Neural cell (in vitro differentiated cells): Measurements from ENCODE around the gene MTMR8. TPM values are rescaled to one million over a fixed set of nuclear protein-coding genes. Genes with fewer than 3 reads are reported as not detected.
"Not testable (repeated sequence)": the region's sequence is repeated elsewhere in the genome, so short reads cannot be mapped to it uniquely, and the experiment has no call there.

Experiments used
- H2AFZ ChIP-seq: fragments of 200-600, 300-800 bp; sonication (generic), shearing (Covaris generic); 2 replicates; pipeline ENCODE4 v1.6.0; 2014; ENCODE audit warnings: low read depth, mild to moderate bottlenecking, antibody characterized with exemption, low read length, moderate library complexity
- H3F3A ChIP-seq: fragments of 200-600 bp; shearing (Covaris generic); 2 replicates; pipeline ENCODE4 v1.6.1; 2016; ENCODE audit warnings: mild to moderate bottlenecking, moderate library complexity, mixed read lengths, antibody characterized with exemption, low read length; ENCODE audit not compliant: insufficient read depth, poor library complexity, severe bottlenecking
- H3K27ac ChIP-seq: fragments of 200-600, 300-800 bp; sonication (generic), shearing (Covaris generic); 2 replicates; pipeline ENCODE4 v1.5.1; 2014; ENCODE audit warnings: mild to moderate bottlenecking, low read length, moderate library complexity
- H3K27me3 ChIP-seq: fragments of 300-800, 200-600 bp; sonication (generic), shearing (Covaris generic); 2 replicates; pipeline ENCODE4 v1.6.0; 2014; ENCODE audit warnings: mild to moderate bottlenecking, low read depth, low read length, moderate library complexity; ENCODE audit not compliant: insufficient read depth
- H3K36me3 ChIP-seq: fragments of 300-800, 200-600 bp; sonication (generic), shearing (Covaris generic); 2 replicates; pipeline ENCODE4 v1.5.1; 2014; ENCODE audit warnings: mild to moderate bottlenecking, antibody characterized with exemption, low read length, moderate library complexity; ENCODE audit not compliant: insufficient read depth
- H3K4me2 ChIP-seq: fragments of 300-800, 200-600 bp; sonication (generic), shearing (Covaris generic); 2 replicates; pipeline ENCODE4 v1.6.0; 2014; ENCODE audit warnings: mild to moderate bottlenecking, low read length
- H3K4me3 ChIP-seq: fragments of 300-800, 200-600 bp; sonication (generic), shearing (Covaris generic); 2 replicates; pipeline ENCODE4 v1.5.1; 2014; ENCODE audit warnings: mild to moderate bottlenecking, low read length, moderate library complexity
- H3K79me2 ChIP-seq: fragments of 200-600 bp; shearing (Covaris generic); replicated peaks from 2 replicates; pipeline ENCODE4 v1.6.0; 2014; ENCODE audit warnings: mild to moderate bottlenecking, low read length, moderate library complexity; ENCODE audit not compliant: insufficient read depth
- H3K9ac ChIP-seq: fragments of 300-800, 200-600 bp; sonication (generic), shearing (Covaris generic); 2 replicates; pipeline ENCODE4 v1.6.1; 2016; ENCODE audit warnings: mild to moderate bottlenecking, low read length, mixed read lengths
- H3K9me2 ChIP-seq: fragments of 200-600 bp; shearing (Covaris generic); 2 replicates; pipeline ENCODE4 v1.6.1; 2016; ENCODE audit warnings: mild to moderate bottlenecking, low read length, mixed read lengths; ENCODE audit not compliant: insufficient read depth
- H3K9me3 ChIP-seq: fragments of 200-600, 300-800 bp; sonication (generic), shearing (Covaris generic); 2 replicates; pipeline ENCODE4 v1.6.1; 2016; ENCODE audit warnings: mild to moderate bottlenecking, mixed run types, low read length, moderate library complexity, mixed read lengths
- H4K20me1 ChIP-seq: fragments of 200-600 bp; shearing (Covaris generic); 2 replicates; pipeline ENCODE4 v1.6.1; 2016; ENCODE audit warnings: mild to moderate bottlenecking, mixed run types; ENCODE audit not compliant: insufficient read depth
- EP300 ChIP-seq: fragments of 450-650 bp; conservative IDR thresholded peaks from 2 replicates; pipeline ENCODE4 v1.6.1; 2014; ENCODE audit warnings: antibody characterized with exemption, mild to moderate bottlenecking, moderate library complexity; ENCODE audit not compliant: poor library complexity, severe bottlenecking
- EZH2 ChIP-seq: fragments of 200-600, 300-800 bp; shearing (Covaris generic), sonication (generic); IDR thresholded peaks from 2 replicates; pipeline ENCODE4 v1.6.1; 2014; ENCODE audit warnings: antibody characterized with exemption, low read length, borderline replicate concordance, mild to moderate bottlenecking; ENCODE audit not compliant: insufficient read depth, poor library complexity, severe bottlenecking
- MXI1 ChIP-seq: fragments of 450-650 bp; conservative IDR thresholded peaks from 2 replicates; pipeline ENCODE4 v1.6.1; 2014; ENCODE audit warnings: antibody characterized with exemption, mild to moderate bottlenecking; ENCODE audit not compliant: poor library complexity, severe bottlenecking
- POLR2AphosphoS5 ChIP-seq: IDR thresholded peaks from 2 replicates; pipeline ENCODE4 v1.6.1; 2012
- RAD21 ChIP-seq: fragments of 450-650 bp; conservative IDR thresholded peaks from 2 replicates; pipeline ENCODE4 v1.6.1; 2014; ENCODE audit warnings: antibody characterized with exemption, mild to moderate bottlenecking, moderate library complexity
- SMC3 ChIP-seq: fragments of 450-650 bp; conservative IDR thresholded peaks from 2 replicates; pipeline ENCODE4 v1.6.1; 2014; ENCODE audit warnings: antibody characterized with exemption, mild to moderate bottlenecking, moderate library complexity; ENCODE audit not compliant: poor library complexity
- TAF1 ChIP-seq: IDR thresholded peaks from 2 replicates; pipeline ENCODE4 v1.6.1; 2012; ENCODE audit warnings: low read depth
- polyA plus RNA-seq: library from polyadenylated mRNA; depleted of rRNA; stranded (reverse); fragments of >200 nt; gene quantifications from 2 replicates; pipeline ENCODE4 v1.2.3, GENCODE V29; 2014
- TF ChIP-seq, protein P1 (sequence below): IDR thresholded peaks from 2 replicates; pipeline ENCODE4 v1.6.1; 2012; ENCODE audit warnings: borderline replicate concordance
- TF ChIP-seq, protein P2 (sequence below): fragments of 450-650 bp; IDR thresholded peaks from 2 replicates; pipeline ENCODE4 v1.5.1; 2014; ENCODE audit warnings: antibody characterized with exemption, mild to moderate bottlenecking, moderate library complexity; ENCODE audit not compliant: poor library complexity, severe bottlenecking

Gene MTMR8
- polyA plus RNA-seq, 1 donor from 2014 or later: 1.8 TPM

DNA sequence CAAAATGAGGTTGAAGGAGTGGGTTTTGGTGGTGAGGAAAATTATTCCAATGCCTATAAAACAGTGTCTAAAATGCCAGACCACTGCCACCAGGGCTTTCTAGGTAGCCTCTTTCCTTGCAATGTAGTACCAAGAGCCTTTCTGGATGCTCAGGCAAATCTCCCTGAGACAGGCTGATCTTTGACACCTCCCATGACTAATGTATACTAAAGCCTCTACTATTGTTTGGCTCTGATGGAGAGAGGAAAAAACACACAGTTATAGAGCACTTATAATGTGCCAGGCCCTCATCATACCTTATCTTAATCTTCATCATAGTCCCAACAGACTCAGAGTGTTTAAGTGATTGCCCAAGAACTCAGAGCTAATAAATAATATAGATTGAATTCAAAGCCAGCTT is 5.8 kb downstream of the MTMR8 start:
- H3K27me3 ChIP-seq: no peaks in the 10 kb centered on the region
- H3K27ac ChIP-seq: no peak overlapping the region
- TF ChIP-seq, protein P1, sequence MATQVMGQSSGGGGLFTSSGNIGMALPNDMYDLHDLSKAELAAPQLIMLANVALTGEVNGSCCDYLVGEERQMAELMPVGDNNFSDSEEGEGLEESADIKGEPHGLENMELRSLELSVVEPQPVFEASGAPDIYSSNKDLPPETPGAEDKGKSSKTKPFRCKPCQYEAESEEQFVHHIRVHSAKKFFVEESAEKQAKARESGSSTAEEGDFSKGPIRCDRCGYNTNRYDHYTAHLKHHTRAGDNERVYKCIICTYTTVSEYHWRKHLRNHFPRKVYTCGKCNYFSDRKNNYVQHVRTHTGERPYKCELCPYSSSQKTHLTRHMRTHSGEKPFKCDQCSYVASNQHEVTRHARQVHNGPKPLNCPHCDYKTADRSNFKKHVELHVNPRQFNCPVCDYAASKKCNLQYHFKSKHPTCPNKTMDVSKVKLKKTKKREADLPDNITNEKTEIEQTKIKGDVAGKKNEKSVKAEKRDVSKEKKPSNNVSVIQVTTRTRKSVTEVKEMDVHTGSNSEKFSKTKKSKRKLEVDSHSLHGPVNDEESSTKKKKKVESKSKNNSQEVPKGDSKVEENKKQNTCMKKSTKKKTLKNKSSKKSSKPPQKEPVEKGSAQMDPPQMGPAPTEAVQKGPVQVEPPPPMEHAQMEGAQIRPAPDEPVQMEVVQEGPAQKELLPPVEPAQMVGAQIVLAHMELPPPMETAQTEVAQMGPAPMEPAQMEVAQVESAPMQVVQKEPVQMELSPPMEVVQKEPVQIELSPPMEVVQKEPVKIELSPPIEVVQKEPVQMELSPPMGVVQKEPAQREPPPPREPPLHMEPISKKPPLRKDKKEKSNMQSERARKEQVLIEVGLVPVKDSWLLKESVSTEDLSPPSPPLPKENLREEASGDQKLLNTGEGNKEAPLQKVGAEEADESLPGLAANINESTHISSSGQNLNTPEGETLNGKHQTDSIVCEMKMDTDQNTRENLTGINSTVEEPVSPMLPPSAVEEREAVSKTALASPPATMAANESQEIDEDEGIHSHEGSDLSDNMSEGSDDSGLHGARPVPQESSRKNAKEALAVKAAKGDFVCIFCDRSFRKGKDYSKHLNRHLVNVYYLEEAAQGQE: no peak
- TF ChIP-seq, protein P2, sequence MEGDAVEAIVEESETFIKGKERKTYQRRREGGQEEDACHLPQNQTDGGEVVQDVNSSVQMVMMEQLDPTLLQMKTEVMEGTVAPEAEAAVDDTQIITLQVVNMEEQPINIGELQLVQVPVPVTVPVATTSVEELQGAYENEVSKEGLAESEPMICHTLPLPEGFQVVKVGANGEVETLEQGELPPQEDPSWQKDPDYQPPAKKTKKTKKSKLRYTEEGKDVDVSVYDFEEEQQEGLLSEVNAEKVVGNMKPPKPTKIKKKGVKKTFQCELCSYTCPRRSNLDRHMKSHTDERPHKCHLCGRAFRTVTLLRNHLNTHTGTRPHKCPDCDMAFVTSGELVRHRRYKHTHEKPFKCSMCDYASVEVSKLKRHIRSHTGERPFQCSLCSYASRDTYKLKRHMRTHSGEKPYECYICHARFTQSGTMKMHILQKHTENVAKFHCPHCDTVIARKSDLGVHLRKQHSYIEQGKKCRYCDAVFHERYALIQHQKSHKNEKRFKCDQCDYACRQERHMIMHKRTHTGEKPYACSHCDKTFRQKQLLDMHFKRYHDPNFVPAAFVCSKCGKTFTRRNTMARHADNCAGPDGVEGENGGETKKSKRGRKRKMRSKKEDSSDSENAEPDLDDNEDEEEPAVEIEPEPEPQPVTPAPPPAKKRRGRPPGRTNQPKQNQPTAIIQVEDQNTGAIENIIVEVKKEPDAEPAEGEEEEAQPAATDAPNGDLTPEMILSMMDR: no peak
- TF ChIP-seq EZH2 (no peak), RAD21 (no peak), EP300 (no peak), SMC3 (no peak), POLR2AphosphoS5 (no peak), TAF1 (no peak), MXI1 (no peak)
- H3K4me2 ChIP-seq: no peak overlapping the region
- H4K20me1 ChIP-seq: no peaks in the 10 kb centered on the region
- no peak overlapping the region for H3K9ac ChIP-seq
- H3K36me3 ChIP-seq: no peaks in the 10 kb centered on the region
- no peaks in the 10 kb centered on the region for H3K9me2 ChIP-seq
- H3K4me3 ChIP-seq: no peak overlapping the region
- H3K79me2 ChIP-seq: no peaks in the 10 kb centered on the region
- H3F3A ChIP-seq: no peaks in the 10 kb centered on the region
- no peaks in the 10 kb centered on the region for H3K9me3 ChIP-seq
- no peak overlapping the region for H2AFZ ChIP-seq

DNA sequence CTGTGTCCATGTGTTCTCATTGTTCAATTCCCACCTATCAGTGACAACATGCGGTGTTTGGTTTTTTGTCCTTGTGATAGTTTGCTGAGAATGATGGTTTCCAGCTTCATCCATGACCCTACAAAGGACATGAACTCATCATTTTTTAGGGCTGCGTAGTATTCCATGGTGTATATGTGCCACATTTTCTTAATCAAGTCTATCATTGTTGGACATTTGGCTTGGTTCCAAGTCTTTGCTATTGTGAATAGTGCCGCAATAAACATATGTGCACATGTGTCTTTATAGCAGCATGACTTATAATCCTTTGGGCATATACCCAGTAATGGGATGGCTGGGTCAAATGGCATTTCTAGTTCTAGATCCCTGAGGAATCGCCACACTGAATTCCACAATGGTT is 14.5 kb downstream of the MTMR8 start:
- H3K79me2 ChIP-seq, H3K9me3 ChIP-seq, H3K27me3 ChIP-seq: not testable (repeated sequence)

DNA sequence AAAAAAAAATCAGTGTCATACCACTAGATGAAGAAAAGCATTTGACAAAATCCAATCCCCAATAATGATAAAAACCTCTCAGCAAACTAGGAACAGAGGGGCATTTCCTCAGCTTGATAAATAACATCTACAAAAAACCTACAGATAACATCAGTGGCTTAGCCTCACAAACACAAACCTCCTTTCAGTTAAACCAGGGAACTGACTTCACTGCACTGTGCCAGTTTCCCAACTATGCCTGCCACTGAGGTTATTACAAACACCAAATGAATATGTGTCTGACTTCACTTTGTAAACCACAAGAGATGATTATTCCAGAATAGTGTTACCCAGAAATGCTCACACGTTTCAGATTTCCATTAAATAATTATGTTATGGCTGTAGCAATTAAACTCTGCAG is 15.3 kb downstream of the MTMR8 start:
- H3K9me3 ChIP-seq: no peaks in the 10 kb centered on the region
- H3K27ac ChIP-seq: no peak overlapping the region
- H4K20me1 ChIP-seq: no peaks in the 10 kb centered on the region
- no peaks in the 10 kb centered on the region for H3K79me2 ChIP-seq
- H2AFZ ChIP-seq: no peak overlapping the region
- no peak overlapping the region for H3K4me3 ChIP-seq
- H3K4me2 ChIP-seq: no peak overlapping the region
- H3K27me3 ChIP-seq: no peaks in the 10 kb centered on the region
- no peaks in the 10 kb centered on the region for H3K36me3 ChIP-seq
- H3K9ac ChIP-seq: no peak overlapping the region
- no peaks in the 10 kb centered on the region for H3K9me2 ChIP-seq
- TF ChIP-seq MXI1: no peak
- TF ChIP-seq, protein P1: no peak
- TF ChIP-seq, protein P2: no peak
- no peak for TF ChIP-seq RAD21
- no peaks in the 10 kb centered on the region for H3F3A ChIP-seq

More for the DNA sequence above, 14.5 kb downstream of the MTMR8 start:
- not testable (repeated sequence) for H3K9me2 ChIP-seq, H3F3A ChIP-seq, H3K4me2 ChIP-seq, H4K20me1 ChIP-seq, H3K4me3 ChIP-seq, H3K27ac ChIP-seq, H2AFZ ChIP-seq, H3K36me3 ChIP-seq, H3K9ac ChIP-seq
